ENCODE data around the gene FAM72D.
"Not testable (repeated sequence)": the region's sequence is repeated elsewhere in the genome, so short reads cannot be mapped to it uniquely, and the experiment has no call there.

DNA sequence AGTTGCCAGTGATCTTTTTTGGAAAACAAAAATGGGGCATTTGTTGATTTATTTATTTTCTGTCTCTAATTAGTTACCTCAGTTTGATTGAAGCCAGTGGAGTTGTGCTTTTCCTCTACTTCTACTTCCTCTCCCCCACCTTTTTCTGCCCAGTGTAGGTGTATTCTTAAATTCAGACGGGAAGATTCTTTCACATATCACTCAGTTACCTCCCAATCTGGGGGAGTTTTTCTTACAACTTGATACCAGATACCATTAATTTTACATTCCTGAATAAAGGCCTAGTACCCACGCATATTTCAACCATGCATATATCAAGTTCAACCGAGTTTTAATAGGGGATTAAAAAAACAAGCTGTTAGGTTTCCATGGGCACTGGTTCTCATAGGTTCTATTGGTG is 15.9 kb downstream of the FAM72D start:
- not testable (repeated sequence) for TF ChIP-seq CTCF (conservative IDR thresholded peaks at IDR 0.05); EZH2 (IDR thresholded peaks at IDR 0.05; ENCODE audit: low read depth)
